IMR-90 (cell line): Measurements from ENCODE around the gene LSMEM2. TPM values are rescaled to one million over a fixed set of nuclear protein-coding genes. Genes with fewer than 3 reads are reported as not detected.

Experiments used
- ATAC-seq: fragments of 200-7000 bp; cut with Tn5 transposase; 2 replicates; pipeline ENCODE4 v1.9.1; 2020; ENCODE audit warnings: low read depth, mild to moderate bottlenecking, moderate library complexity
- BruUV-seq: library from RNA; stranded (reverse); fragments of 400-500 nt; replicated peaks from 2 replicates; lab custom pipeline; 2021; lab: Mats Ljungman, UMichigan
- CTCF ChIA-PET: fragments of 300-600 bp; formaldehyde crosslinking; extraction: SDS; loops from one replicate; lab custom pipeline; 2021; ENCODE audit warnings: antibody characterized with exemption; lab: Yijun Ruan, JAX
- POLR2A ChIA-PET: fragments of 300-600 bp; sonication (Branson Sonifier 250); formaldehyde crosslinking; loops from one replicate; lab custom pipeline; 2022; ENCODE audit warnings: antibody characterized with exemption; ENCODE audit not compliant: unreplicated experiment; lab: Charles Lee
- DNase-seq: peaks from one replicate; pipeline ENCODE4 v3.0.0; 2013
- H2AFZ ChIP-seq: replicated peaks from 2 replicates; pipeline ENCODE3; 2013; ENCODE audit warnings: low read length, mild to moderate bottlenecking; ENCODE audit not compliant: poor library complexity
- H2AK5ac ChIP-seq: 2 replicates; pipeline ENCODE4 v1.6.1; 2013; ENCODE audit warnings: low read depth, low read length, inconsistent platforms
- H2AK9ac ChIP-seq: replicated peaks from 2 replicates; pipeline ENCODE3; 2013; ENCODE audit warnings: mild to moderate bottlenecking, low read depth, low read length, moderate library complexity; ENCODE audit not compliant: poor library complexity
- H2BK120ac ChIP-seq: 2 replicates; pipeline ENCODE4 v1.6.1; 2013; ENCODE audit warnings: low read depth, low read length, inconsistent platforms
- H2BK15ac ChIP-seq: 3 replicates; pipeline ENCODE4 v1.6.1; 2013; ENCODE audit warnings: low read depth, low read length, inconsistent platforms
- H2BK20ac ChIP-seq: 2 replicates; pipeline ENCODE4 v1.6.1; 2013; ENCODE audit warnings: low read depth, mild to moderate bottlenecking, inconsistent platforms, low read length, moderate library complexity
- H2BK5ac ChIP-seq: 2 replicates; pipeline ENCODE4 v1.6.1; 2013; ENCODE audit warnings: mild to moderate bottlenecking, low read depth, low read length, inconsistent platforms; ENCODE audit not compliant: poor library complexity, severe bottlenecking
- H3K14ac ChIP-seq: replicated peaks from 2 replicates; pipeline ENCODE4 v1.6.1; 2013; ENCODE audit warnings: low read depth, low read length, inconsistent platforms
- H3K18ac ChIP-seq: 2 replicates; pipeline ENCODE4 v1.6.1; 2013; ENCODE audit warnings: low read depth, low read length, control low read depth
- H3K23ac ChIP-seq: 2 replicates; pipeline ENCODE4 v1.6.1; 2013; ENCODE audit warnings: low read depth, low read length, inconsistent platforms
- H3K27ac ChIP-seq: 2 replicates; pipeline ENCODE4 v1.5.1; 2013; ENCODE audit warnings: mild to moderate bottlenecking, control low read depth, low read length; ENCODE audit not compliant: insufficient read depth
- H3K27me3 ChIP-seq: 2 replicates; pipeline ENCODE4 v1.6.1; 2013; ENCODE audit warnings: low read length; ENCODE audit not compliant: control insufficient read depth, insufficient read depth
- H3K36me3 ChIP-seq: 2 replicates; pipeline ENCODE4 v1.6.1; 2013; ENCODE audit warnings: low read length, mixed read lengths; ENCODE audit not compliant: control insufficient read depth, insufficient read depth
- H3K4ac ChIP-seq: 2 replicates; pipeline ENCODE4 v1.6.1; 2013; ENCODE audit warnings: low read depth, low read length, inconsistent platforms
- H3K4me1 ChIP-seq: 2 replicates; pipeline ENCODE4 v1.6.1; 2013; ENCODE audit warnings: low read length, mixed read lengths; ENCODE audit not compliant: control insufficient read depth, insufficient read depth
- H3K4me2 ChIP-seq: 2 replicates; pipeline ENCODE4 v1.6.1; 2013; ENCODE audit warnings: low read depth, mild to moderate bottlenecking, control low read depth, low read length, moderate library complexity
- H3K4me3 ChIP-seq: 2 replicates; pipeline ENCODE4 v1.5.1; 2013; ENCODE audit warnings: low read depth, mild to moderate bottlenecking, control low read depth, low read length, moderate library complexity; ENCODE audit not compliant: insufficient read depth
- H3K56ac ChIP-seq: 2 replicates; pipeline ENCODE4 v1.6.1; 2013; ENCODE audit warnings: low read length, inconsistent platforms; ENCODE audit not compliant: insufficient read depth; ENCODE audit errors: extremely low read depth
- H3K79me1 ChIP-seq, 2 experiments: 2 replicates each; pipeline ENCODE4 v1.6.1; 2013; ENCODE audit warnings: low read length in 2 of 2, inconsistent platforms in 1 of 2, low read depth in 1 of 2
- H3K9ac ChIP-seq: 2 replicates; pipeline ENCODE4 v1.6.1; 2013; ENCODE audit warnings: low read depth, low read length, control low read depth
- H3K9me1 ChIP-seq: 2 replicates; pipeline ENCODE4 v1.6.1; 2013; ENCODE audit warnings: low read length, inconsistent platforms; ENCODE audit not compliant: insufficient read depth
- H3K9me3 ChIP-seq: 2 replicates; pipeline ENCODE4 v1.6.1; 2013; ENCODE audit warnings: low read length; ENCODE audit not compliant: control insufficient read depth, insufficient read depth
- H4K20me1 ChIP-seq: 2 replicates; pipeline ENCODE4 v1.6.1; 2013; ENCODE audit warnings: low read length, inconsistent platforms; ENCODE audit not compliant: insufficient read depth
- H4K5ac ChIP-seq: 2 replicates; pipeline ENCODE4 v1.6.1; 2013; ENCODE audit warnings: mild to moderate bottlenecking, low read depth, low read length, control low read depth
- H4K8ac ChIP-seq, 2 experiments: 2 replicates each; pipeline ENCODE4 v1.6.1; 2013; ENCODE audit warnings: low read depth in 2 of 2, low read length in 2 of 2, control low read depth in 1 of 2, inconsistent platforms in 1 of 2
- H4K91ac ChIP-seq: 2 replicates; pipeline ENCODE4 v1.6.1; 2013; ENCODE audit warnings: low read depth, low read length, inconsistent platforms; ENCODE audit not compliant: insufficient read depth
- RFX5 ChIP-seq: IDR thresholded peaks from 2 replicates; pipeline ENCODE4 v1.8.0; 2012; ENCODE audit warnings: low read depth, mild to moderate bottlenecking, low read length, moderate library complexity
- WGBS, 2 experiments: methylation state at CpG; one replicate each; pipeline versions ENCODE4 v1.1.5 to v1.1.7; 2013; ENCODE audit warnings: missing lambda C conversion rate in 2 of 2; ENCODE audit not compliant: insufficient read length in 1 of 2; ENCODE audit errors: extremely low coverage in 2 of 2; 5-methylcytosine and 5-hydroxymethylcytosine counted together
- dilution Hi-C: fragments of 300-500 bp; cut with HindIII; formaldehyde crosslinking; loops from one replicate; pipeline ENCODE4 v1.14.3; 2018; ENCODE audit warnings: low sequenced_read_pairs; ENCODE audit not compliant: unreplicated experiment
- in situ Hi-C: fragments of 300-500 bp; cut with MboI; formaldehyde crosslinking; loops from 3 replicates; pipeline ENCODE4 v1.14.3; 2019; ENCODE audit warnings: low sequenced_read_pairs, inconsistent platforms, mixed read lengths
- intact Hi-C: fragments of 100-400 bp; cut with micrococcal nuclease; formaldehyde crosslinking; loops from 2 replicates; pipeline ENCODE4 v1.10.0; 2022
- polyA plus RNA-seq, 3 experiments: library from polyadenylated mRNA; depleted of rRNA; stranded (reverse); fragments of >200 nt; gene quantifications; 2 replicates each; pipeline ENCODE4 v1.2.3, GENCODE V29; 2012; ENCODE audit warnings: low replicate concordance in 1 of 3
- total RNA-seq: library from RNA; depleted of rRNA; stranded (reverse); fragments of >200 nt; gene quantifications from 2 replicates; pipeline ENCODE4 v1.2.3, GENCODE V29; 2012

LSMEM2 gene
- total and polyA plus RNA-seq, 2 of the 4 experiments (the other 2 are of a cell fraction): under 0.01 TPM; not detected in 1

DNA sequence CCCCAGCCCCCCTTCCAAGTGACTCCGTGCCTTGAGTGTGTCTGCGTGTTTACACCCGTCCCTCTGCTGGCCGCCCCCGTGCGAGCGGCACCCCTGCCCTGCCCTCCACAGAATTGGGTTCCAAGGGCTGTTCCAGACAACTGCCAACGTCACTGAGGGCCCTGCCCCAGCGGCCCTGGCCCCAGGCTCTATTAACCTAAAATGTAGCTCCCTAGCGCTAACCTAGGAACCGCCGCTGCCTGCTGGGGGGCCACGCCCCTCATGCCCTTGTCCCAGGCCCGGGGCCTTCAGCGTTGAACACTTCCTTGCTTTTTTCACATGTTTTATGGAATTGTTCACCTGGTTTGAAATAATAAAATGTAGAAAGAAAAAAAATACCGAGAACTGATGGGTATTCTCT lies 19.9 kb upstream of the LSMEM2 start:
- H4K5ac ChIP-seq: no peak overlapping the region
- peaks cover 36% of the 10 kb centered on the region for H3K36me3 ChIP-seq
- DNase-seq (no peak), ATAC-seq (no peak)
- H3K9me1 ChIP-seq: peaks cover 9% of the 10 kb centered on the region; the same call in 1 of the 2 replicates
- no peak overlapping the region for H3K56ac ChIP-seq
- no peak overlapping the region for H4K8ac ChIP-seq
- H3K14ac ChIP-seq: no peak overlapping the region
- no peak overlapping the region for H3K4me2 ChIP-seq
- no peak overlapping the region for H2BK5ac ChIP-seq
- no peak overlapping the region for H4K91ac ChIP-seq
- no peak overlapping the region for H2AK9ac ChIP-seq
- POLR2A ChIA-PET: no interaction called here
- 87% methylated on average over 9 of the region's 16 CpGs; no CpG with 5 or more reads in 1 of the 2 experiments for WGBS, 2 experiments
- no peaks in the 10 kb centered on the region for H3K9me3 ChIP-seq
- no peak overlapping the region for H2BK15ac ChIP-seq
- no peak overlapping the region for H3K4ac ChIP-seq
- H3K23ac ChIP-seq: no peak overlapping the region
- no peak overlapping the region for H2BK20ac ChIP-seq
- no peak overlapping the region for H2AFZ ChIP-seq
- no peak overlapping the region for H3K27ac ChIP-seq
- intact Hi-C loops (no loop called here), in situ Hi-C loops (no loop called here), dilution Hi-C loops (no loop called here)
- peaks cover 23% of the 10 kb centered on the region; the same call in 1 of the 2 replicates for H4K20me1 ChIP-seq
- H3K4me3 ChIP-seq: no peak overlapping the region
- BruUV-seq: no TSS peak
- no peak overlapping the region for H2BK120ac ChIP-seq
- TF ChIP-seq RFX5: no peak
- H2AK5ac ChIP-seq: no peak overlapping the region
- peaks cover 20 to 71% of the 10 kb centered on the region in 2 experiments for H3K79me1 ChIP-seq
- H3K27me3 ChIP-seq: no peaks in the 10 kb centered on the region
- H3K4me1 ChIP-seq: peaks cover 22% of the 10 kb centered on the region
- H3K9ac ChIP-seq: no peak overlapping the region
- CTCF ChIA-PET: interaction anchor here (1.2 to 1.6 kb wide), 3 partner anchors 11 to 75 kb away, joined by 3 to 4 read pairs (median 3); no protein-coding TSS in a partner anchor
- H3K18ac ChIP-seq: no peak overlapping the region
